ENCODE measurements around the gene DIAPH3.

DIAPH3 gene

GRCh38 chr13:59954601-59955000 is 209.1 kb downstream of the DIAPH3 start:
- no peak for DNase-seq

DNA sequence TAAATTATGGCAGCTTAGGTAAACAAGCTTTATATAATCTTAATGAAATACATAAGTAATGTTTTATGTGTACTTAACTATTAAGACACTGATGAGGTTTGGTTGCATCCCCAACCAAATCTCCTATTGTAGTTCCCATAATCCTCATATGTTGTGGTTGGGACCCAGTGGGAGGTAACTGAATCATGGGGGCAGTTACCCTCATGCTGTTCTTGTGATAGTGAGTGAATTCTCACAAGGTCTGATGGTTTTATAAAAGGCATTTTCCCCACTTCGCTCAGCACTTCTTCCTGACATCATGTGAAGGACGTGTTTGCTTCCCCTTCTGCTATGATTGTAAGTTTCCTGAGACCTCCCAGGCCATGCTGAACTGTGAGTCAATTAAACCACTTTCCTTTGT is 212.7 kb downstream of the DIAPH3 start:
- no peak for DNase-seq

DNA sequence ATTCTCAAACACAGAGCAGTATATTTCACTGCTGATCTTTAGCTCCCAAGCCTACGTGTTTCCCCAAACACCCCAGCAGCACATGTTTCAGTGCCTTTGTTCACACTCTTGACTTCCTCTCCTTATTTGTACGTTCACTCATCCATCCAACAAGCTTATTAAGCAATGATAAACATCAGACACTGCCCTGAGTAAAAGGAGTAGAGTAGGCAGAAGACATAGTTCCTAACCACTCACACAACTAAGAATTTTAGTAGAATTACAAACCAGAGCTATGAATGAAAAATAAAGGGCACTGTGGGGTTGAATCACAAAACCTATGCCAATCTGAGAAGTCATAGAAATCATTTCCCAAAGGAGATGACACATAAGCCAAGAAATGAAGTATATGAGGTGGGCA is 213.5 kb downstream of the DIAPH3 start:
- DNase-seq, result no peak

DNA sequence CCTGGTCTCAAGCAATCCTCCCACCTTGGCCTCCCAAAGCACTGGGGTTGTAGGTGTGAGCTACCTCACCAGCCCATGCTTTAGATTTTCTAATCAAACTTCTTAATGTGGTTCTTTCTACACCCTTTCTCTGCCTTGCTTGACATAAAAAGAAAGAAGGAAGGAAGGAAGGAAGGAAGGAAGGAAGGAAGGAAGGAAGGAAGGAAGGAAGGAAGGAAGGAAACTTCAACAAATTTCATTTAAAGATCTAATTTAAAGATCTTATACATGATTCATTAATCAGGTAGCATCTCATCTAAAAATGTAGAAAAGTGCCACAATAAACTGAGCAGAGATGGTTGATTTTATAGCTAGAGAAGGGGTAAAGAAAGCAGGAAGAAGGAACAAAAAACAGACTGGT is 215.0 kb downstream of the DIAPH3 start:
- no peak for DNase-seq

- no peak for DNase-seq
Measured at GRCh38 chr13:59946944-59947343, 216.8 kb downstream of the DIAPH3 start.

GRCh38 chr13:59931621-59932020 is 232.1 kb downstream of the DIAPH3 start:
- no peak for DNase-seq

DNA sequence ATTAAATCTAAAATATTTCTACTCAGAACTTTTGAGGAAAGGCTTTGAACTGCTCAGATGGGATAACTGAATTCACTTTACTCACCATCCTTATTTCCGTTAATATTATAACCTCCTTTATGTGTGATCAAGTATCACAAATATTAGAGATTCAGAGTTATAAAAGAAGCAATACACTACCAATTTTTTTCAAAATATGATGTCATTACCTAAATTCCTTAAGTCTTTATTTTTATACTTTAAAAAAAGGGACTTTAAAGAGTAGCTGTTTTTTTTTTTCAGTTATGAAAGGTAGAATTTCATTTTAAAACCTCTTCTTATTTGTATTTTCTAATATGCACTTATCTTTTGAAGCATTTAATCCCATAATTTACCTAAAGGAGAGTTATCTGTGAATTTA is 239.5 kb downstream of the DIAPH3 start:
- DNase-seq, result no peak

DNA sequence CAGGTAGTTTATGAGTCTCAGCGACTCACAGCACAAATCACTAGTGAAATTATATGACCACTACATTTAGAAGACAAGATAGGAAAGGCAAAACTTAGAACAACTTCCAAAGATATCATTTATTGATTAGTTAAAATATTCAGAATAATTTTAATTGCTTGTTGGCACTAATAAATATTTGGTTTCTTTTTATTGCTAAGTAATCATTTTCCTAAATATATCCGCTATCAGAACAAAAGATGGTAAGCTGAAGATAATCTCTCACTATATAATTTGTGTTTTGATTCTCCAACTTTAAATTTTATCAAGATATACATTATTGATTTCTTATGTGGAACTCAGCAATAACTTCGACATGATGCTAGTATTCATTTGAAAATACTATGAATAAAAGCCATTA is 248.5 kb downstream of the DIAPH3 start:
- DNase-seq, result no peak

DNA sequence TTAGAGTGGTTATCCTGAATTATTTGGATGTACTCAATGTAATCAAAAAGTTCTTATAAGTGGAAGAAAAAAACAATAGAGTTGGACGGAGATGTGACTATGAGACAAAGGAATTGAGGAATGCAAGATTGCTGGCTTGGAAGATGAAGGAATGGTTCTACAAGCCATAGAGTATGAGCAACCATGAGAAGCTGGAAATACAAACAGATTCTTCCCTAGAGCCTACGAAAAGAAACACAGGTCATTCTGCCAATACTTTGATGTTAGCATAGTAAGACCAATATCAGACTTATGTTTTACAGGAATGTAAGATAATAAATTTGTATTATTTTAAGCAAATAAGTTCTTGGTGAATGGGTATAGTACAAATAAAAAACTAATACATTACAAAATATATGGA is 249.2 kb downstream of the DIAPH3 start:
- no peak for DNase-seq

DNA sequence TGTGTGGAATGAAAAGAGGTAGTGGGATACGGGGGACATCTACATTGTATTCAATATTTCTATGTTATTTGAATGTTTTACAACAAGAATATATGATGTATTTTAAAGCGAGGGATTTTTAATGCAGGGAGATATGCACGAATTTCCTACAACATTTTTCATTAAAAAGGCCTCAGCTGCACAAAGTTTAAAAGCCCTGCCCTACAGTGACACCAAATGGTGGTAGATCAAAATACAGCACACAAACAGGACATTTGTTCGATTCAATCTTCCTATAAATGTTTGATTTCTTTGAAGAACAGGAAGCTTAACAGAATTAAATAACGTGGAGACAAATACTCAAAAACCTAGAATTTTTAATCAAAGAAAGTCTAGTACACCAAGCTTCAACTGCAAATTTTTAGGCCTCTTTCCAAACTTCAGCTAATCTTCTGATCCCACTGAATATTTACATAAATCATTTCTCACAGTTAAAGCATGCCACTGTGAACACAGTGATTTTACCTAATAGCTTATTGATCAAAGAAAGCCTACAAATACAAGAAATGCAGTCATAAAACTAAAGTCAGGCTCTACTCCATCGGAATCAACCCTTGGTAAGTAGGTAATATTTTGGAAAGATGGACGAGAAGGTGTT is 257.2 kb downstream of the DIAPH3 start:
- DNase-seq, result no peak

GRCh38 chr13:59901191-59901590 is 262.5 kb downstream of the DIAPH3 start:
- no peak for DNase-seq

GRCh38 chr13:59898066-59898465 is 265.7 kb downstream of the DIAPH3 start:
- DNase-seq, result no peak

- no peak for DNase-seq
Measured at GRCh38 chr13:59893266-59893665, 270.5 kb downstream of the DIAPH3 start.

GRCh38 chr13:59891053-59891452 is 272.7 kb downstream of the DIAPH3 start:
- DNase-seq, result no peak

DNA sequence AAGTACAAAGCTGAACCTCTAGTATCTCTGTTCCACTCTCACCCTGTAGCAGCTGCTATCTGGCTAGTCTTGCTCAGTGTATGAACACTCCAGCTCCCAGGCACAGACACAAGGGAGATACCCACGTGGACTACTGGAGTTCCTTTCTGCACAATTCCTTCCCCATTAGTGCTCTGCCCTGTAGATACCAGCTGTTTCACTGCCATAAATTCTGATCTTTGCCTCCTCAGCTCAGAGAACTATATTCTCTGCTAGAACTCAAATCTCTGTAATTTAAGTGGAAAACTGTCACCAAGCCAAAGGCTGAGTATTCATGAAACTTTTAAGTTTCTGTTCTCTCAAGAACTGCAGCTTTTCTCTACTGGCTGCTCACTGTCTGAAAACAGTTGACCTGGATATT is 273.7 kb downstream of the DIAPH3 start:
- DNase-seq, result no peak

- no peak for DNase-seq
Measured at GRCh38 chr13:59888408-59888807, 275.3 kb downstream of the DIAPH3 start.

- DNase-seq, result no peak
Measured at GRCh38 chr13:59885076-59885475, 278.7 kb downstream of the DIAPH3 start.

- no peak for DNase-seq
Measured at GRCh38 chr13:59883885-59884284, 279.8 kb downstream of the DIAPH3 start.

- DNase-seq, result no peak
Measured at GRCh38 chr13:59880468-59880867, 283.3 kb downstream of the DIAPH3 start.

DNA sequence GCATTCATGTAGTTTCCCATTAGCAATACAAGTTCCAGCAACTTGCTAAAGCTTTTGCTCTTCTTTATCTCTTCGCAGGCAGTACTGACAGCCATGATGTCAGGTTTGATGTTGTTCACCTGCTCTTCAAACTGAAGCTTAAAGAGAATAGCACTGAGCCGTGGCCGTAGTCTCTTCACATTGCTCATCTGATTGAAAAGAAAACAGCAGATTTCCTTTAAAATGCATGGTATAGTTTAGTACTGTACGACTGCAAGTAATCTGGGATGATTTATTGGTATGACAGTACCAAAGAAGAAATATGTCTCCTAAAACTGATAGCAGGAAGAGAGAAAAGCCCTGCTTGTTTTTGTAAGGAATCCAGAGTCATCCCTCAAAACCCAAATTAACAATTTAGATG is 284.4 kb downstream of the DIAPH3 start:
- no peak for DNase-seq

DNA sequence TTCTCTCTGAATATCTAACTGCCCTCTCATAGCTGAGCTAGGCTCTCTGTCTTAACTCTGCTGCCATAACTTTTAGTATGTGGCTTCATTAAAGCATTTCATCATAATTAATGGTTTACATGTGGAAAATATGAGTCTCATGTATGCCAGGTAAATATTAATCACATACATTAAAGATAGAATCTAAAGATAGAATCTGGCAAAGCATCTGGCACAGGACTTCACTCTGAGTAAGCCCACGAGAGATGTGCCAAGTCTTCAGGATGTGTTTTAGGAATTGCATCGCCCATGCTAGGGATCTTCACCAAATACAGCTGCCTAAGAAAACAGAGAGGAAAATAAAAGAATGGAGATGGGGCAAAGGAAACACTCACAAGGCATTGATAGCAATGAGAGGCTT is 285.8 kb downstream of the DIAPH3 start:
- no peak for DNase-seq

- DNase-seq, result no peak
Measured at GRCh38 chr13:59874973-59875372, 288.8 kb downstream of the DIAPH3 start.

- no peak for DNase-seq
Measured at GRCh38 chr13:59873856-59874255, 289.9 kb downstream of the DIAPH3 start.

GRCh38 chr13:59873309-59873708 is 290.4 kb downstream of the DIAPH3 start:
- DNase-seq, result no peak

GRCh38 chr13:59867867-59868266 is 295.9 kb downstream of the DIAPH3 start:
- no peak for DNase-seq

DNA sequence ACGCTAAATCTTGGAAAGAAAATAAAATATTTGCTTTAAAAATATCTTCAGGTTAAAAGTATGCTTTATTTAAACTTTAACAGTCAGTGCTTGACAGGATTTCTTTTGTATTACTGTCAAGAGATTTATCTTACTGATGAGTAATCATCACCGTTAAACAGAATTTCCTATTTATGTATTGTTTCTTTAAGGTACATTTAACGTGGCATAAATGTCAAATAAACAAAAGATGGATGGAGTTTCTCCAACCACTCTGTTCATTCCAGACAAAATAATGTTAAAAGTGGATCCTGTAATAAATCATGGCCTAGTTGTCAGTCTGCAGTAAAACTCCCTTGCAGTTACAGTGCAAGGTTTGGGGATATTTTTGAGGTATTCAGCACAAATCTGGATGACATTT is 298.3 kb downstream of the DIAPH3 start:
- no peak for DNase-seq
